Body of pancreas (tissue), 4 donors: Measurements from ENCODE around the gene TICAM2. TPM values are rescaled to one million over a fixed set of nuclear protein-coding genes. Genes with fewer than 3 reads are reported as not detected.
A peak's percentile ranks its signal among the peaks of the same experiment; 100 is the strongest.

Source experiments
- ATAC-seq: fragments of 150-250 bp; one replicate; pipeline ENCODE4 v1.9.1; 2016
- DNase-seq, 4 donors: peaks; one replicate each; pipeline ENCODE4 v3.0.0-alpha.2; 2019
- H3K27ac ChIP-seq, 4 donors: fragments of 200-600 bp; sonication (generic); 1 replicate in 3 of 4; 2 replicates in 1 of 4; pipeline versions ENCODE4 v1.5.1 to v1.6.1; 2016 to 2019; ENCODE audit warnings: mild to moderate bottlenecking in 1 of 4, mixed read lengths in 1 of 4, moderate library complexity in 1 of 4
- H3K27me3 ChIP-seq, 2 donors: fragments of 200-600 bp; sonication (generic); one replicate each; pipeline ENCODE4 v1.6.0; 2016; ENCODE audit warnings: mild to moderate bottlenecking in 1 of 2
- H3K36me3 ChIP-seq, 2 donors: fragments of 200-600 bp; sonication (generic); replicated peaks in 1 of 2; 2 replicates each; pipeline ENCODE4 v1.5.1; 2016; ENCODE audit warnings: low read depth in 2 of 2; ENCODE audit not compliant: insufficient read depth in 1 of 2
- H3K4me1 ChIP-seq: fragments of 200-600 bp; sonication (generic); one replicate; pipeline ENCODE4 v1.6.0; 2016
- H3K4me3 ChIP-seq, 2 donors: fragments of 200-600 bp; sonication (generic); 1 replicate in 1 of 2; 2 replicates in 1 of 2; pipeline ENCODE4 v1.5.1; 2016 to 2019
- H3K9me3 ChIP-seq, 3 donors: fragments of 200-600 bp; sonication (generic); 1 replicate in 2 of 3; 2 replicates in 1 of 3; pipeline ENCODE4 v1.5.1; 2016
- POLR2A ChIP-seq, 3 donors: fragments of 450-650 bp; IDR thresholded peaks; one replicate each; pipeline ENCODE4 v1.6.1; 2016; ENCODE audit warnings: antibody characterized with exemption in 3 of 3, mild to moderate bottlenecking in 2 of 3
- WGBS, 2 donors: methylation state at CpG; one replicate each; pipeline ENCODE4 v1.1.5; 2017; 5-methylcytosine and 5-hydroxymethylcytosine counted together
- intact Hi-C: fragments of 100-400 bp; cut with DNase I; formaldehyde crosslinking; loops from one replicate; pipeline ENCODE4 v1.15.1; 2023
- total RNA-seq, 2 donors: library from RNA; depleted of rRNA; stranded (reverse); fragments of >200 nt; gene quantifications; one replicate each; pipeline ENCODE4 v1.1.0, GENCODE V29; 2016
- TF ChIP-seq, protein P1 (sequence below), 7 experiments: fragments of 450-650 bp in 4 of 7; fragments of 200-600 bp in 3 of 7; sonication (generic) in 3 of 7; IDR thresholded peaks; one replicate each; pipeline ENCODE4 v1.5.1; 2016 to 2019; ENCODE audit warnings: antibody characterized with exemption in 7 of 7

Gene TICAM2
- total RNA-seq, 2 donors from 2014 or later, result 0.52 to 1.6 TPM

DNA sequence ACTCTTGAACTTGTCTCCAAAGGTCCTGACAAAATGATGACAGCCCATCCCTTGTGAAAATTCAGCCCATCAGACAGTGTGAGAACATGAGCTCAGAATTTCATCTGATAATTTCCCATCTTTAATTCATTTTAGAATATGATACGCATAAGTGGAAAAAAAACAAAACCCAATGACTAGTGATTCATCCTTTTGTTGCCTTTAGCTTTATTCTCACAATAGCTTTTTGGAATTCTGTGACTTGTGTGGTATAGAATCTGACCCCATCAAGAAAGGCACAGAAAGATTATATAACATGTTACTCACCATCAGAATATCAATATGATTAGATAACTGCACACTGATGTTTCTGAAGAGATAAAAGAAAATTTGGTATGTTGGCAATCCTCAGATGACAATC lies 39.7 kb upstream of the TICAM2 start:
- intact Hi-C loops, result no loop called here
- H3K4me1 ChIP-seq, result peaks cover 12% of the 10 kb centered on the region
- no peaks in the 10 kb centered on the region for H3K27me3 ChIP-seq
- no peaks in the 10 kb centered on the region for H3K9me3 ChIP-seq
- DNase-seq (no peak), ATAC-seq (no peak)
- no peak for TF ChIP-seq POLR2A (IDR thresholded peaks at IDR 0.05)
- TF ChIP-seq, protein P1, sequence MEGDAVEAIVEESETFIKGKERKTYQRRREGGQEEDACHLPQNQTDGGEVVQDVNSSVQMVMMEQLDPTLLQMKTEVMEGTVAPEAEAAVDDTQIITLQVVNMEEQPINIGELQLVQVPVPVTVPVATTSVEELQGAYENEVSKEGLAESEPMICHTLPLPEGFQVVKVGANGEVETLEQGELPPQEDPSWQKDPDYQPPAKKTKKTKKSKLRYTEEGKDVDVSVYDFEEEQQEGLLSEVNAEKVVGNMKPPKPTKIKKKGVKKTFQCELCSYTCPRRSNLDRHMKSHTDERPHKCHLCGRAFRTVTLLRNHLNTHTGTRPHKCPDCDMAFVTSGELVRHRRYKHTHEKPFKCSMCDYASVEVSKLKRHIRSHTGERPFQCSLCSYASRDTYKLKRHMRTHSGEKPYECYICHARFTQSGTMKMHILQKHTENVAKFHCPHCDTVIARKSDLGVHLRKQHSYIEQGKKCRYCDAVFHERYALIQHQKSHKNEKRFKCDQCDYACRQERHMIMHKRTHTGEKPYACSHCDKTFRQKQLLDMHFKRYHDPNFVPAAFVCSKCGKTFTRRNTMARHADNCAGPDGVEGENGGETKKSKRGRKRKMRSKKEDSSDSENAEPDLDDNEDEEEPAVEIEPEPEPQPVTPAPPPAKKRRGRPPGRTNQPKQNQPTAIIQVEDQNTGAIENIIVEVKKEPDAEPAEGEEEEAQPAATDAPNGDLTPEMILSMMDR (IDR thresholded peaks at IDR 0.05), result no peak
- 79 to 85% methylated on average over 1 of the region's 1 CpG for WGBS, 2 donors
- no peaks in the 10 kb centered on the region for H3K36me3 ChIP-seq
- H3K27ac ChIP-seq, result no peak overlapping the region
- H3K4me3 ChIP-seq, result no peak overlapping the region

DNA sequence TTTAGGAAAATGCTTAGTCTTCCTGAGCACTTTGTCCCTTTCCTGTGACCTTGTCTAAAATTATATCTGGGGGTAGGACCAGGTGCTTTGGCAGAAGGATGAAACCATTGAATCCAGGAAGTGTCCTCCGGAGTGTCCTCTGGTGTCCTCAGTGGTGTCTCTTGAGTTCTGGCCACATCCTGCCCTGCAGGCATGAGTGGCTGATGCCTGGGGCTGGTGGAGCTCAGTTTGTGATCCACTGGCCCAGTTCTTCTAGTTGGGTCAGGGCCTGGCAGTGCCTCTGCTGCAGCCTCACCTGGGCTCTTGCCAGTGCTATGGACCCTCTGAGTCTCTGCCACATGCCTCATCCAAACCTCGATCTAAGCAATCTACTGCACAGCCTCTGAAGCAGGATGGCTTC lies 38.0 kb upstream of the TICAM2 start:
- no peak for DNase-seq

DNA sequence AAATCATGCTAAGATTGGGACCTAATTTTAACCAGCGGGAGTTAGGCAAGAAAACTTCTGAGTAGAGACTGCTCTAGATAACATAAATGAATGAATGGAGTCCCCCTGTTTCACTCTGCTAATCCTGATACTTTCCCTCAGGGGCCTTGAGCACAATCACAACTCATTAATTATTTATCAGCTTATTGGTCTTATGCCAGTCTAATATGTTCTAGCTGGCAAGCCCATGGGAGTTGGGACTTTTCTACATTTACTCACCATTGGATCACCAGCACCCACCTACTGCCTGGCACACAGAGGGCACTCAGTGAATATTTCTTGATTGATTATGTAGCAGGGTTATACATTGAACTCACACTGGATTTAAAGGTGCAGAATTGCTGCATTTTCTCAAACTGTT lies 37.1 kb upstream of the TICAM2 start:
- Histone ChIP-seq H3K4me3 (no peak overlapping the region), H3K27ac (peak overlapping the region in 3 of 4 donors; percentile 9 to 37 (median 24)), H3K27me3 (no peaks in the 10 kb centered on the region), H3K36me3 (no peaks in the 10 kb centered on the region), H3K9me3 (no peaks in the 10 kb centered on the region), H3K4me1 (peaks cover 12% of the 10 kb centered on the region)
- intact Hi-C loops, result no loop called here
- peak in 2 of 4 donors; percentile 10 to 19 for DNase-seq
- 33% methylated on average over 1 of the region's 1 CpG for WGBS, 2 donors
- peak; percentile 36 for ATAC-seq
- TF ChIP-seq, protein P1 (IDR thresholded peaks at IDR 0.05), result no peak
- no peak for TF ChIP-seq POLR2A (IDR thresholded peaks at IDR 0.05)

More for the DNA sequence above, 38.0 kb upstream of the TICAM2 start:
- Histone ChIP-seq H3K36me3 (no peaks in the 10 kb centered on the region), H3K4me1 (peaks cover 12% of the 10 kb centered on the region), H3K9me3 (no peaks in the 10 kb centered on the region), H3K27me3 (no peaks in the 10 kb centered on the region), H3K4me3 (no peak overlapping the region), H3K27ac (no peak overlapping the region)
- no peak for ATAC-seq
- intact Hi-C loops, result no loop called here
- 73 to 83% methylated on average over 2 of the region's 2 CpGs for WGBS, 2 donors
- TF ChIP-seq POLR2A (IDR thresholded peaks at IDR 0.05), result no peak
- TF ChIP-seq, protein P1 (IDR thresholded peaks at IDR 0.05), result no peak

DNA sequence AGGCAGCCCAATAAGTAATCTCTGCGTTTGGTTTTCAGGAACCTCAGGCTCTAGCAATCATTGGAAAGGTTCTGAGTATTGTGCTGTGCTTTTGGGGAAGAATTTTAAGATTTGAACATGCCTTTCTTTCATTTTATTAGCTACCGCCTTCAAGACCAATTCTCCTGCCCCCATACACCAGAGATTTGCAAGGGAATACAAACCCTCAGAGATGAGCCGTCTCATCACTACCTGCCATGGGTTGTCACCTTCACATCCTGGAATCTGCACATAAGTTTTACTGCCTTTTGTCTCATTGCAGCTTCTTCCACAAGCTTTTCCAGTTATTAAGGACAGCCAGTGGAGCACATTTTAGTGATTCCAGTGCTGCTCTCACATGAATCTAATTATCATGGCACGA lies 35.2 kb upstream of the TICAM2 start:
- Histone ChIP-seq H3K27me3 (no peaks in the 10 kb centered on the region), H3K27ac (no peak overlapping the region), H3K36me3 (no peaks in the 10 kb centered on the region), H3K4me3 (no peak overlapping the region), H3K4me1 (peaks cover 20% of the 10 kb centered on the region), H3K9me3 (no peaks in the 10 kb centered on the region)
- WGBS, 2 donors, result 66 to 77% methylated on average over 4 of the region's 4 CpGs
- intact Hi-C loops, result no loop called here
- ATAC-seq (no peak), DNase-seq (no peak)
- TF ChIP-seq, protein P1 (IDR thresholded peaks at IDR 0.05), result no peak
- TF ChIP-seq POLR2A (IDR thresholded peaks at IDR 0.05), result no peak

DNA sequence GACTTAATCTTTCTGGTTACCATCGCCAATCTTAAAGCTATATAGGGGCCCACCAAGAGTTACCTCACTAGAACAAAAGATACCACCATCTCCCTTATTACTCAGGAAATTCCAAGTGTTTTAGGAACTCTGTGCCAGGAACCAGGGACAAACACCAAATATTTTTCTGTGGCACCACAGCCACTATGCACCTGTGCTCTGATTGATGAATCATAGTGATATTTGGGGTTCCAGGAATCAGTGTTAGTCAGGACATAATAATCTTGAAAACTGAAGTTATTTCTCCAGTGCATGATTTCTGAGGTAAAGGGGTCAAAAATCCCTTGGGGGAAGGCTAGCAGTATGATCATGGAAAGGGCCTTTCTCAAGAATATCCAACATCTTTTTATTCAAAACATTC lies 33.7 kb upstream of the TICAM2 start:
- no peaks in the 10 kb centered on the region for H3K27me3 ChIP-seq
- intact Hi-C loops, result no loop called here
- H3K4me3 ChIP-seq, result no peak overlapping the region
- WGBS, 2 donors, result 69 to 70% methylated on average over 1 of the region's 1 CpG
- H3K4me1 ChIP-seq, result peaks cover 20% of the 10 kb centered on the region
- H3K27ac ChIP-seq, result no peak overlapping the region
- ATAC-seq (no peak), DNase-seq (no peak)
- TF ChIP-seq, protein P1 (IDR thresholded peaks at IDR 0.05), result no peak
- TF ChIP-seq POLR2A (IDR thresholded peaks at IDR 0.05), result no peak
- H3K9me3 ChIP-seq, result no peaks in the 10 kb centered on the region
- no peaks in the 10 kb centered on the region for H3K36me3 ChIP-seq
